ENCODE data around the gene APOBEC3H.

APOBEC3H gene

GRCh38 chr22:39110631-39111561 is 13.9 kb downstream of the APOBEC3H start:
- no peak for DNase-seq (ENCODE audit: low read depth)

GRCh38 chr22:39114112-39114511 is 17.1 kb downstream of the APOBEC3H start:
- no peak for DNase-seq (ENCODE audit: low read depth)

GRCh38 chr22:39115570-39115969 is 18.5 kb downstream of the APOBEC3H start:
- DNase-seq (ENCODE audit: low read depth): no peak

GRCh38 chr22:39115977-39116621 is 19.1 kb downstream of the APOBEC3H start:
- no peak for DNase-seq (ENCODE audit: low read depth)

GRCh38 chr22:39117585-39118191 is 20.6 kb downstream of the APOBEC3H start:
- peak; percentile 19 for DNase-seq (ENCODE audit: low read depth)

- DNase-seq (ENCODE audit: low read depth): no peak
These were observed 23.9 kb downstream of the APOBEC3H start for GRCh38 chr22:39120983-39121382.

GRCh38 chr22:39122772-39123470 is 25.9 kb downstream of the APOBEC3H start:
- DNase-seq (ENCODE audit: low read depth): no peak

GRCh38 chr22:39123751-39124581 is 26.9 kb downstream of the APOBEC3H start:
- no peak for DNase-seq (ENCODE audit: low read depth)

- no peak for DNase-seq (ENCODE audit: low read depth)
These were observed 28.6 kb downstream of the APOBEC3H start for GRCh38 chr22:39125622-39126021.

- no peak for DNase-seq (ENCODE audit: low read depth)
These were observed 31.5 kb downstream of the APOBEC3H start for GRCh38 chr22:39128508-39128907.

- no peak for DNase-seq (ENCODE audit: low read depth)
These were observed 32.0 kb downstream of the APOBEC3H start for GRCh38 chr22:39129081-39129480.

- DNase-seq (ENCODE audit: low read depth): no peak
These were observed 32.7 kb downstream of the APOBEC3H start for GRCh38 chr22:39129746-39130145.

- no peak for DNase-seq (ENCODE audit: low read depth)
These were observed 33.2 kb downstream of the APOBEC3H start for GRCh38 chr22:39130152-39130704.

- DNase-seq (ENCODE audit: low read depth): no peak
These were observed 34.1 kb downstream of the APOBEC3H start for GRCh38 chr22:39130892-39131855.

- no peak for DNase-seq (ENCODE audit: low read depth)
These were observed 35.2 kb downstream of the APOBEC3H start for GRCh38 chr22:39132281-39132680.

- no peak for DNase-seq (ENCODE audit: low read depth)
These were observed 36.0 kb downstream of the APOBEC3H start for GRCh38 chr22:39132871-39133524.

- no peak for DNase-seq (ENCODE audit: low read depth)
These were observed 36.8 kb downstream of the APOBEC3H start for GRCh38 chr22:39133871-39134270.

GRCh38 chr22:39134366-39135091 is 37.5 kb downstream of the APOBEC3H start:
- no peak for DNase-seq (ENCODE audit: low read depth)
